EL (cell line): Measurements from ENCODE around the gene PAPOLB.

Experiments
- DNase-seq: peaks from one replicate; pipeline ENCODE4 v3.0.0-alpha.2; 2016

The PAPOLB gene

DNA sequence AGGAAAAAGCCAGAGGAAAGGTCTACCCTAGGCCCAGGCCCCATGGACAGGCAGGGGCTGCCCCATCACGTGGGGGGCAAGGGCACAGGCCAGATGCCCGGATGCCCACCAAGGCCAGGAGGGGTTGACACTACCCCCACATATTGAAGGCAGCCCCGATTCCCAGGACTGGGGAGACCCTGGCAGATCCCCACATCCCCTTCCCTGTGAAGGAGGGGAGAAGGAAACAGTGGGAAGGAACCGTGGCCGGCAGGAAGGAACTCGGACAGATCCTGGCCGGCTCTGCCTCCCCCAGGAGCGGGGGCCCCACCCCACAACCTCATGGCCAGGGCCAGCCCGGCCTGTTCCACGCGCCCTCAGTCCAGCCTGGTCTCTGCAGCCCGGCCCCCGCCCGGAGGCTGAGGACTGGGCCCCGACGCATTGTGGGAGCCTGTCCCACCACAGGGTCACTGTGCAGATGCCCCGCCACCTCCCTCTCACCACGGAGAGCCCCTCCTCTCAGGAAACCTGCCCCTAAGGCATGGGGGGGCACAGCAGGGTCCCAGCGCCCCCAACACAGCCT is 41.3 kb downstream of the PAPOLB start:
- no peak for DNase-seq

DNA sequence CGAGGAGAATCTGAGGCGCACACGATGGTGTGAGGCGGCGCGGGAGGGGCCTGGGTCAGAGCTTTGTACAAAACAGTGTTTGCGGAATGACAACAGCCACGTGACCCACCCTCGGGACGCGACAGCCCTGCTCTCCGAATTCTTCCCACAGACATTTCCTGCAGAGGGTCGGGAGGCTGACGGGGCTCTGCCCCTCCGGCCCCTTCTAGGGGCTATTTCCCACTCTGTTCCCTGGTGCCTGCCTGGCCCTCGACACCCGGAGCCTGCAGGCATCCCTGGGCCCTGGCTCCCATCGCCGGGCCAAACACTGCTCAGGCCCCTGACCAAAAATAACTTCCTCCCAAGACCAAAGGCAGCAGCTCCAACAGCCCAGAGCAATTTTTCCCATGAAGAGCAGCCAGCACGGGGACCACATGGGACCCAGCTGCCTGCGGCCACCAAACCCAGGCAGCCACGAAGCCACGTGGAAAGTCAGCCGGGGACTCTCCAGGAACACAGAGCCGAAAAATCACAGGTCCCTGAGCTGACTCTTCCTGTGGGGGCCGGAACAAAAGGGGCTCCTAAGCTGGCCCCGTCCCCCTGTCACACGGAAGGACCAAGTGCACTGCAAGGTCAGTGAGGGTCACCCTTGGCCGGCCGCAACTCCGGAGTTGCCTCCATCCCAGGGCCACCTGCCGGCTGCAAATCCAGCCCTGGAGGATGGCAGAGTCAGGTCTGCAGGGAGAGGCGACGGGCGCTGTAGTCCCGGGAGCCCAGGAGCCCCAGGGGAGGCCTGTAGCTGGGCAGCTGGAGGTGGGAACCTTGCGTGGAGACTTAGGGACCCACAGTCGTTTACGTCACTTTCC is 42.0 kb downstream of the PAPOLB start:
- no peak for DNase-seq

DNA sequence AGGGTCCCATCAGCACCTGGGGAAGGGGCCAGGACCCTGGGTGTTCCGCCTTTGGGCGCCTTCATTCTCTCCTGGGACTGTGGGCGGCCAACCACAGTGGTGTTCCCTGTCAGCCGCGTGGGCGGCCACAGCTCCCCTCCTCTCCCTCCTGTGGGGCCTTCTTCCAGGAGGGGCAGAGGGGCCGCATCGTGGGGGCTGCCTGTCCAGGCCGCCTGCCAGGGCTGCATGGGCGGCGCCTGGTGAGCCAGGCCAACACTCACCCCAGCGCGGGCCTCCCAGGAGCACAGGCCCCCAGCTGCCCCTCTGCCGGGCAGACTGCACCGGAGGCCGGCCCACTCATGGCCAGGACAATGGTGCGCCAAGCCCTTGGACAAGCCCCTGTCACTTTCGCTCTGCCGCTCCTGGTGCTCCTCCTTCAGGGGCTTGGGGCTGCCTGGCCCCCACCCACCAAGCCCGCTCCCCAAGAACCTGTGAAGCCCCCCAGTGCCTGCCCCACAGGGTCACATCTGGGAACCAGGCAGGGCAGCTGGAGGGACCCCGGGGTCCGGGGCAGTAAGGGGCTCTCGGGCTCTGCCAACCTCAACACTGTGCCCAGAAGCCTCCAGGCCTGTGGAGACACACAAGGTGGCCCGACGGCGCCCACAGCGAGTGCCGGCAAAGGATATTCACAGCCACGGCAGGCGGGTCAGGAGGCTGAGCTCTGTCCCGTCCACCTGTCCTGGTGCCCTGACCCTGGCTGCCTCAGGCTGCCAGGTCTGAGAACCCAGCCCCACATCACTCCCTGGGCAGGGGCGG is 43.6 kb downstream of the PAPOLB start:
- DNase-seq, result no peak

DNA sequence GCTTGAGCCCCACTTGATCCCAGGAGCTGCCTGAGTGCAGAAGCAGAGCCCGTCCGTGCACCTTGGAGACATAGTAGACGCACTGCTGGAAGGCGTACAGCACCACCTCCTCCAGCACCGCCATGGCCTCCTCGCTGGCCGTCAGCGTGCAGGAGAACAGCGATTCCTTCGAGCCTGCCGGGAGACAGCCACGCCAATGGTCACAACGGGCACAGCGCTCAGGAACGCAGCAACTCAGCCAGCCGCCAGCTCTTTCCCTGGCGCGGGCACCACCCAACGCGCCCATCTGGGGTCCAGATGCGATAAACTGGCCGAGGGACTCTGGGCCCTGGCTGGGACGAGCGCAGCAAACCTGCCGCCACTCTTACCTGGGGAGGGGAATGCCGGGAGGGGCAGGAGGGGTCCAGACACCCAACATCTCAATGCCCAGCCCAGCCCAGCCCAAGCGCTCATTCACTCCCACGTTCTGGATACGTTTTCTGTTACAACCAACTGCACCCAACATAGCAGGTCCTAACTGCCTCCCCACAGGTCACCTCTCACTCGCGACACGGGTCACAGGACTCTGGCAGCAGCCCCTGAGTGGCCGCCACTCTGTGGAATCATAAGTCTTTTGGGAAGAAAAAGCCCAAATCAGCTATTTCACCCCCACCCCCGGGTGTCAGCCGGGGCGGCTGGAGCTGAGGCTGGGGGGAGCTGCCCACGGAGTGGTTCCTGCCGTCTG is 44.5 kb downstream of the PAPOLB start:
- DNase-seq, result no peak

DNA sequence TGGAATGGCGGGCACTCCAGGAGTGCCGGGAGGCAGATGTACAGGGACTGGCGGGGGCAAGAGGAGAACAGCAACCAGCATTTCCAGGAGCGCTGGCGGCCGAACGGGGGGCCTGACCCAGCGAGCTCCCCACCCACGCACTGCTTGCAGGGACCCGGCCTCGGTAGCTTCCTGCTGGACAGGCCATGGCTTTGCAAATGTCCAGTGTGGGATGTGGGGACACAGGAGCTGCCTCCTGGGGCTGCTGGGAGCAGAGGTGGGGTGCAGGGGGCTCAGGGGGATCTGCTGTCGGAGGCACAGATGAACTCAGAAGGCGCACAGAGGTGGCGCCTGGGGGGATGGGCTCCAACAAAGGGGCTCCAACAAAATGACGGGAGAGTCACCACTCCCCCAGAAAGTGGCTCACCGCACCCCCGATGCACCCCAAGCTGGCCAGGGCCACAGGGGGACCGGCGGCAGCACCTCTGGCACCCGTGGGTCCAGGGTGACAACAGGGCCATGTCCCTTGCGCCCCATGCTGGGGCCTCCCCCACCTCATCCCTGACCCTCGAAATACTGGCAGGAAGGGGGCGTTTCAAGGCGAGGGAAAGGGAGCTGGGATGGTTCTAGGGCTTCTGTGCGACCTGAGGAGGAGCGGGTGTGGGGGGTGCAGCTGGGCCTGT is 45.3 kb downstream of the PAPOLB start:
- no peak for DNase-seq

DNA sequence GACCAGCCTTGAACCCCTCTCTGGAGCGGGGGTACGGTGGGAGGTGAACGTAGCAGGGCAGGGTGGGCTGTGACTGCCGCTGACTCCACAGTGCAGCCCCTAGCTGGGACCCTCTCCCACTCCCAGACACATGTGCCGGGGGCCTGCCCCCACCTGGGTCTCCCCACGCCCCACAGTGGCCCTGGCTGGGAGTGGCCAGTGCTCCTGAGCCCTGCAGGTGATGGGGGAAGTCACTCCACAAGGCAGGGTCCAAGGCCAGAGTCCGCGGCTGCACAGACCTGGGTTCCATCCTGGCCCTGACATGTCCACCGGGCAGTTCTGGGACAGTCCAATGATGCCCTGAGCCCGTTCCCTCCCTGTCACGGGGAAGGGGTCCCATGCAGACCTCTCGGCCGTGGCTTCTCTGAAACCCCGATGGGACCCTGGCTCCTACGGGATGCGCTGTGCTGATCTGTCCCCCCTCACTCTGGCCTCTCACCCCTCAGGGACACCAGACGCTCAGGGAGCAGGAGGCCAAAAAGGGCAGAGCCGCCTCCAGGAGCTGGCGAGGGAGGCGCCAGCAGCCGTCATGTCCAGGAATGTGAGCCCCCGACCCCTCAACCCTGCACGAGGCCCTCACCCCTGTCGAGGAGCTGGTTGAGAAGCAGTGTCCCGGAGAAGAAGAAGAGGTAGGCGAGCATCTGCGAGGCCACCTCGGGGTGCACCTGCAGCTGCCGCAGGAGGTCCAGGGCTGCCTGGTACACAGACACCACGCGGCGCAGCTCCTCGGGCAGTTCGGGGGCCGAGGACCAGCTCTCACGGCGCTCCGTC is 46.0 kb downstream of the PAPOLB start:
- DNase-seq, result no peak

DNA sequence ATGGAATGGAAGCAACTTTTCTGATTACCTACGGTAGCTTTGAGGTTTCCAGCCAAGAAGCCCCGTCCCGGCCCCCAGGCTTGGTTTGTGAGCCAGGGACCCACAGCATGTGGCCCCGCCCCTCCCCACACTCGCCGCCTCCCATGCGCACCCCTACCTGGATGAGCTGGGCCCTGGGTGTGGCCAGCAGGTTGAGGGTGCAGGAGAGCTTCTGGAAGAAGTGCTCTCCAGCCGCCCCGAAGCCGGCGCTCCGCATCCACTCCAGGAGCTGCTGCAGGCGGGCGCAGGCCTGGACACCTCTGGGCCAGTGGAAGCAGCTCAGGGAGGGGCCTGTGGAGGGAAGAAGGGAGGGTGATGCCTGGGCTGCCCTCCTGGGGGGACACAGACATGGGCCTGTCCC is 46.7 kb downstream of the PAPOLB start:
- DNase-seq, result no peak

DNA sequence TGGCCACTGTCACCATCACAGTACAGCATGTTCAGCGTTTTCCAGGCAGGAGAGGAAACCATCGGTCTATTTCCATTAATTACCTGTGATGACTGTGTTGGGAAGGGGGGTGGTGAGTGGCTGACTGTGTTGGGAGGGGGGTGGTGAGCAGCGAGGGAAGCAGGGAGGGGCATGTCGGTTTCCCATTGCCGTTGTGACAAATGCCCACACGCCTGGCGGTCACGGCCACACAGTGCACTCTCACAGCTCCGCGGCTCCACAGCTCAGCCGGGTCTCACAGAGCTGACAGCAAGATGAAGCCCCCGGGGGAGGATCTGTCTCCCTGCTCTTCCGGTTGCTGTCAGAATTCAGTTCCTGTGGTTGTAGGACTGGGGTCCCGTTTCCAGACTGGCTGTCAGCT is 47.4 kb downstream of the PAPOLB start:
- no peak for DNase-seq

DNA sequence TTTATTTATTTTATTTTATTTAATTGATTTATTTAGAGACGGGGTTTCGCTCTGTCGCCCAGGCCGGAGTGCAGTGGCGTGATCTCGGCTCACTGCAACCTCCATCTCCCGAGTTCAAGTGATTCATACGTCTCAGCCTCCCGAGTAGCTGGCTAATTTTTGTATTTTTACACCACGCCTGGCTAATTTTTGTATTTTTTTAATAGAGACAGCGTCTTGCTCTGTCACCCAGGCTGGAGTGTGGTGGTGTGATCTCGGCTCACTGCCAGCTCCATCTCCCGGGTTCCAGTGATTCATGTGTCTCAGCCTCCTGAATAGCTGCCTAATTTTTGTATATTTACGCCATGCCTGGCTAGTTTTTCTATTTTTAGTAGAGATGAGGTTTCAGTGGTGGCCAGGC is 52.2 kb downstream of the PAPOLB start:
- no peak for DNase-seq

DNA sequence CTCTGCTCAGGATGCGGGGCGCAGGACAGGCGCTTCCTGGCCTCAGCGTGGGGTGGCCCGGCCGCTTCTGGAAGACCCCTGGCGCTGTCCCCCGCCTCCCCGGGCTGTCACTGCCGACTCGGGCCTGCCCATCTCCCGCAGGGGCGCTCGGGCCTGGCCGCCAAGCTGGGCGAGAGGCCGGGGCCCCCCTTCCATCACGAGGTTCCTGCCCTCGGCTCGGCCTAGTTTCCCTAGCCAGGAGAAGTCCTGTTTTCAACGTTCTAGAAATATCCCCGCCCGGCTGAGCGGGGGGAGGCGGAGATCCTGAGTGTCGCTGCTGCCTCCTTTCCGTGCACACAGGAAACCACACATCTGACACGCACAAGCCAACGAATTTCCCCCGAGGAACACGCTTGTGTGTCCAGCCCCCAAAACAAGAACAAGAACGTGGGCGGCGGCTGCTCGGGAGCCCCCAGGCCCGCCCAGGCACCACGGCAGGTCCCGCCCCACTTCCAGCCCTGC is 52.7 kb downstream of the PAPOLB start:
- DNase-seq, result no peak

DNA sequence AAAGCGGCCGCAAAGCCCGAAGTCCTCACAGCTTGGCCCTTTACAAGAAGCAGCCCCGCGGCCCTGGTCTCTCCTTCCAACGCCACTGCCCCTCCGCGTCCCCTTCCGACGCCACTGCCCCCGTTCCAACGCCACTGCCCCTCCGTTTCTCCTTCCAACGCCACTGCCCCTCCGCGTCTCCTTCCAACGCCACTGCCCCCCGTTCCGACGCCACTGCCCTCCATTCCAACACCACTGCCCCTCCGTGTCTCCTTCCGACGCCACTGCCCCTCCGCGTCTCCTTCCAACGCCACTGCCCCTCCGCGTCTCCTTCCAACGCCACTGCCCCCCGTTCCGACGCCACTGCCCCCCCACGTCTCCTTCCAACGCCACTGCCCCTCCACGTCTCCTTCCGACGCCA is 53.3 kb downstream of the PAPOLB start:
- DNase-seq, result no peak

DNA sequence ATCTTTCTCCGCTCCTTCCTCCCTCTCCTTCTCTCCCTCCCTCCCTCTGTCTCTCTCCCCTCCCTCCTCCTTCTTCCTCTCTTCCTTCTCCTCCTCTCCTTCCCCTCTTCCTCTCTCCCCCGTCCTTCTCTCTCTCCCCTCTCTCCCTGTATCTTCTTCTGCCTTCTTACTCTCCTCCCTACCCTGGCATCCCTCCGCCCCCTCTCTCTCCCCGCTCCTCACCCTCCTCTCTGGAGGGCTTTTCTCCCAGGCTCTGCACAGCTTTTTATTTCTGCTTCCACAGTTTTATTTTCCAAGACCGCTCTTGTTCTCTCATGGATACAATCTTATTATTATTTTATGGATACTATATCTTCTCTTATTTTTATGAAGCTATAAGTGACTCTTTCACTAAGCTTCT is 53.8 kb downstream of the PAPOLB start:
- DNase-seq, result no peak
